ENCODE data around the gene AGAP1.

The AGAP1 gene

DNA sequence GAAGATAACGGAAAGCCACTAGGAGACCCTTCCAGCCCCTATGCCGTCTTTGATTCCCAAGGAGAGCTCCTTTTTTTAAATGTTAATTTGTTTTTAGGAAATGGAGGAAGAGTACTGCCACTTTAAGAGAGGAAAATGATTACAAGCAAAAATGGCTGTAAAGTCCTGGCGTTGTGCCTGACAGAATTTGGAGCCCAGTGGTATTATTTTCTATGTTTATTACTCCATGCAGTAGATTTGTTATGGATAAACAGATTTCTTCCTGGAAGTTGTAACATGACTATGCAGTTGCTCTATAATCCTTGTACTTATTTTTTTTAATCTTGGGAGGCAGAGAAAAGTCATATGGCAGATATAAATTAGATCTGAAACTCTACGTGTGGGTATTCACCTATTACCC is 533.0 kb downstream of the AGAP1 start:
- no peak for DNase-seq

GRCh38 chr2:236028066-236028465 is 534.2 kb downstream of the AGAP1 start:
- DNase-seq, result no peak

DNA sequence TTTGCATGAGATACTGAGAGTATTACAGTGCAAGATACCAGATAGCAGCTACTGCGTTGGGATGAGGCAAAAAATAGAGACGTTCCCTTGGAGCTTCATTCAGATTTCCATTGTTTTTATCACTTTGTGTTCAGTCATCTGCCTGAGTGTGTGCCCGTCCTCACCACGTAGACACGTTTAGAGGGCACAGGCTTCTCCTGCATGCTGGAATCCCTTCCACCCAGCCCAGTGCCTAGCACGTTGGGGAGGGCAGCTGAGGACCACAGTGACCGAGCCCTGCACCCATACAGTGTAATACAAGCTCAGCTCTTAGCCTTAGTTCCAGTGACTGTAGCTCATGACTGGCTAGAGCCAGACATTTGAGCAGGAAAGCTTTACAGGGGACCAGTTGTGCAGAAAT is 539.6 kb downstream of the AGAP1 start:
- no peak for DNase-seq

DNA sequence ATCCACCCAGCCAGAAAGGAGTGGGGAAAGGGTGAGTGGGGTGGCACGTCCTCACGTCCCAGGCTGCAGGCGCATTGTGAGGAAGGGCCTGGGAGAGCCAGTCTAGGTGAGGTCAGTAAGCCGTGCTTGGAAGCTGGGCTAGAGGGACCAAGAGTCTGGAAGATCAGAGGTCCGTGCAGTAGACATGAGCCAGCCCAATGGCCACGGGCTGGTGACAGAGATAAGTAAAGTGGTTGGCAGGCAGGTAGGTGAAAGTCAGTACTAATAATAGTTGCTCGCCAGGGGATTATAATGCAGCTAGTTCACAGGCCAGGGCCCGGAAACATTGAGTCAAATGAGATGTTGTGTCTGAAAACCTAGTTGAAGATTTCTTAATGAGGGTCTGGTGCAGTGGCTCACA is 541.1 kb downstream of the AGAP1 start:
- no peak for DNase-seq

DNA sequence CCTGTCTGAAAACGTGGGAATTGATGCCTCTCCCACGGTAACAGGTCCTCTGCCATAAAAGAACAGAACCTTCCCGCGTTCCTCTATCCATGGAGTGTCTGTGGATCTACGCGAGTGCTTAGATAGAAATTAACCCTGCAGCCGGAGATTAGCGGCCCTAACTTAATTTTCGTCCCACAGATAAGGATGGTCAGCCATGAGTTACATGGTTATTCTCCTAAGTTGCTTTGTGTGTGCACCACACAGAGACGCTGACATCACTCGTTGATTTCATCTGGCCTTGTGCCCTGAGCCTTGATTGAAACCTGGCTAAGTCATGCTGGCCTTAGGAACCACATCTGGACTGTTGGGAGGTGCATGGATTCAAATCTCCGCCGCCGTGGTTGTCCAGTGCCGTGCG is 542.2 kb downstream of the AGAP1 start:
- no peak for DNase-seq

- no peak for DNase-seq
These were observed 544.3 kb downstream of the AGAP1 start for GRCh38 chr2:236038096-236038495.

DNA sequence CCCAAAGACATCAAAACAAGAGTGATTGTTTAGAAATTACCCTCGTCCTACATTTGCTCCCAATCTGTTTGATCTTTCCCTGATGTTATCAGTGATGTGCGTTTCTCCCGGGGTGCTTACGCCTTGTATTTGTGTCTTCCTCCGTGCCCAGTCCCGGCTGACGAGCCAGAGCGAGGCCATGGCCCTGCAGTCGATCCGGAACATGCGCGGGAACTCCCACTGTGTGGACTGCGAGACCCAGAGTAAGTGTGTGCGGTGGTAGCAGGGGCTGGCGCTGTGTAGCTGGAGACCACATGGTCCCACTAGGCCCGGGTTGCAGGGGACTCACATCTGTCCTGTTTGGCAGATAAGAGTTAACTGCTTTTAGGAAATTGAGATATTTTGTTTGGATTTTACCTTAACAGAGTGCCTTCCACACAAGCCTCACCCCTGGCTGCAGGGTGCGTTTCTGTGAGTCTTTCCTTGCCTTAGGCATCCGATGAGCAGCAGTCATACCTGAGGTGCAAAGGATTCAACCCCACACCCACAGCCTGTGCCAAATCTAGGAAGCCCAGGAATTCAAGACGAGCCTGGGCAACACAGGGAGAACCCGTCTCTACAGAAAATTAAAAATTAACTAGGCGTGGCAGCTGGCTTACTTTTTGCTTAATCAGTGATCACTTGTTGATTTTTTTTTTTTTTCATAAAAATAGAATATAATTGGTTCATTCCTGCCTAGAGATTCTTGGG is 546.9 kb downstream of the AGAP1 start:
- DNase-seq, result no peak

DNA sequence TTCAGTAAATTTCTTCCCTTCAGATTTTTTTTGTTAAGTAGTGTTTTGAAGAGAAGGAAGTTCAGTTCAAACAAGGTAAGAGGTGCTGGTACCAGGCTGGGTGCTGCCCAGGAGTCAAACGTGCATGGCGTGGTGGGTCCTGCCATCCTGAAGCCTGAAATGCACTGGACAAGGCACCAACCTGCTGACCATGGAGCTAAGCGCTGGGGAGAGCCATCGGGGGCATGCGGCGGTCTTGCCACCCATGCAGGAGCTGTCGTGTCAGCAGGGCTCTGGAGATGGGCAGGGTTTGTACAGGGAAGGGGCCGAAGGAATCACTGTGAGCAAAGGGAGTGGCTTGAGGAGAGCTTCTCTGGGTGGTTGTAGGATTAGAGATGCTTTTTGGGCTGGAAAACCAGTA is 547.8 kb downstream of the AGAP1 start:
- no peak for DNase-seq

DNA sequence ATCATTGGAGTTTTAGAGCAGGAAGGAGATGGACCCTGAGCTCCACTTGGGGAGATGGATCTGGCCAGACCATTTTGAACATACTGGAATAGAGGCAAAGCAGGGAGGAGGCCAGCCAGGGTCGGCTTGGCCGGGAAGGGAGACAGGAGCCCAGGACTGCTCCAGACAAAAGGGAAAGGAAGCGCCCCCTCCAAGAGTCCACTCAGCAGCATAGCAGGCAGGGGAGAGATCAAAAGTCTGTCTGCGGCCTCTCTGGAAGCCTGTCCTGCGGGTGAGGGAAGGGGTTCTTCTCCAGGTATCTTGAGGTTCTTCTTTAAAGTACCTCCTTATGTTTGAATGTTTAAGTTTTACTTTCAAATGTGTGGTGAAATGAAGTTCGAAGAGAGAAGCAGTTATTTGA is 548.2 kb downstream of the AGAP1 start:
- DNase-seq, result no peak

DNA sequence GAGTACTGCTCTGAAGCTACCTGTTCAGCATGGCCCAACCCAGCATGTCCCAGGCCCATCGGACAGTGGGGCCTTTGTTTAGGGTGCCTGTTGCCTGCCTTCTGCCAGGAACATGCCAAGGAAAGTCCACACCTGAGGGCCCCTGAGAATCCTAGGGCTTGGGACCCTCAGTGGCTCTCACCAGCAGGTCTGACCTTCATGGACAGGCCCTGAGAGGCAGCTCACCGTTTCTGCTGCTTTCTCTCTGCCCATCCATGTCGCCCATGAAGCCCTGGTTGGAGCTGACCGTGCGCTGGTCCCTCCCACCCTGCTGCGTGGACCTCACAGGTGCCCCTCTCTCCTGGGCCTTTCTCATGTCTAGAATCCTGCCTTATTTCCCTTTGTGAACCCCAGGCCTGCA is 550.3 kb downstream of the AGAP1 start:
- no peak for DNase-seq

GRCh38 chr2:236045251-236046235 is 551.7 kb downstream of the AGAP1 start:
- no peak for DNase-seq

DNA sequence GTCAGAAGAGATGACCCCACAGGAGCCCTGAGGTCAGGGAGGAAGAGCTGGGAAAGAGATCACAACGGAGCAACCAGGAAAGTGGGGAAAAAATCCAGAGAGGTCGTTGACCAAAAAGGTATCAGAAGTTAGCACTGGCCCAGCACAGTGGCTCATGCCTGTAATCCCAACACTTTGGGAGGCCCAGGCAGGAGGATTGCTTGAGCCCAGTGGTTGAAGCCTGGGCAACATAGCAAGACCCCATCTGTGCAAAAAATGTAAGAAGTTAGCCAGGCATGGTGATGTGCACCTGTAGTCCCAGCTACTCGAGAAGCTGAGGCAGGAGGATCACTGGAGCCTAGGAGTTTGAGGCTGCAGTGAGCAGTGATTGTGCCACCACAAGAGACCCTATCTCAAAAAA is 552.9 kb downstream of the AGAP1 start:
- DNase-seq, result no peak

GRCh38 chr2:236047176-236047575 is 553.3 kb downstream of the AGAP1 start:
- DNase-seq, result no peak

DNA sequence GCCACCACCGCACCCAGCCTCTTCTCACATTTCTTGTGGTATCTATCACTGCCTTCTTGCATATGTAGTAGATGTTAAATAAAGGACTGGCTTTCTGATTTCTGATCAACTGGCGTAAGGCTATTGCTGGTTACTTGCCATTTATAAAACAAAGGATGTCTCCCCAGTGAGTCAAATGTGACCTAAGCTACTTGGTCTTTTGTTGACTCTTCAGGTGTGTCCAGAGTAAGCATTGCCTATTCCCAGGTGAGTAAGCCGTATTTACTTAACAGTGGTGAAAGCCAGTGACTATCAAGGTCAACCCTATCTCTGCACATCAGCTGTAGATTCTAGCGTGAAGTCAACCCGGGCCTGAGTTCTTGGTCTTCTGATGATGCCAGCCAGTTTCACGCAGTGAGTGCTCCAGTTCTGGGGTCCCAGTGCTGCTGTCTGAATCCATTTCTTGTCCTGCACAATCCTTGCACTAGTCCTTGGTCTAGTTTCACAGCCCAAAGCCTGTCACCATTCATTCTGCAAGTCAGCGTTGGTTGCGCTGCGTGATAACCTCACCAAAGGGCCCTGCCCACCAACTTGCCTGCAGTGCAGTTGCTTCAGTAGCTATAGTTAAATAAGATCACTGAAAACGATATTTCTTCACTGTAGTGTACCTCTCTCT is 554.2 kb downstream of the AGAP1 start:
- no peak for DNase-seq

GRCh38 chr2:236049981-236050380 is 556.1 kb downstream of the AGAP1 start:
- DNase-seq, result no peak

- no peak for DNase-seq
These were observed 557.5 kb downstream of the AGAP1 start for GRCh38 chr2:236051351-236051750.

GRCh38 chr2:236051806-236052205 is 558.0 kb downstream of the AGAP1 start:
- DNase-seq, result no peak

GRCh38 chr2:236052206-236052605 is 558.4 kb downstream of the AGAP1 start:
- no peak for DNase-seq

- no peak for DNase-seq
These were observed 559.3 kb downstream of the AGAP1 start for GRCh38 chr2:236052926-236053821.

DNA sequence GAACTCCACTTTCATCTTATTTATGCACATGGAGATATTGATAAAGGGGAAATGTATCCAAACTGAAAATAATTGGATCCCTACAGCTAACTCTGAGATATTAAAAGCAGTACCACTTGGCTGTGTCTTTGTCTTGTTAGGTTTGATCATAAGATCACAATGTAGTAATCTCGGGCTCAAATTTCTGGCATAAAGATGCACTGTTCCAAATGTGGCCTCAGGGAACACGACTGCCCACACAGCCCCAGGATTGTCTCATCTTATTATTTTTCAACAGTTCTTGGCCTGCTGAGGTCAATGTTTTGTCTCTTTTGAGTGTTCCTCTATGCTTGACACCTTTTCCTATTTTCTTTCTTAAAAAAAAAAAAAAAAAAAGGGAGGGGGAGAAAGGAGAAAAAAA is 560.3 kb downstream of the AGAP1 start:
- DNase-seq, result no peak

DNA sequence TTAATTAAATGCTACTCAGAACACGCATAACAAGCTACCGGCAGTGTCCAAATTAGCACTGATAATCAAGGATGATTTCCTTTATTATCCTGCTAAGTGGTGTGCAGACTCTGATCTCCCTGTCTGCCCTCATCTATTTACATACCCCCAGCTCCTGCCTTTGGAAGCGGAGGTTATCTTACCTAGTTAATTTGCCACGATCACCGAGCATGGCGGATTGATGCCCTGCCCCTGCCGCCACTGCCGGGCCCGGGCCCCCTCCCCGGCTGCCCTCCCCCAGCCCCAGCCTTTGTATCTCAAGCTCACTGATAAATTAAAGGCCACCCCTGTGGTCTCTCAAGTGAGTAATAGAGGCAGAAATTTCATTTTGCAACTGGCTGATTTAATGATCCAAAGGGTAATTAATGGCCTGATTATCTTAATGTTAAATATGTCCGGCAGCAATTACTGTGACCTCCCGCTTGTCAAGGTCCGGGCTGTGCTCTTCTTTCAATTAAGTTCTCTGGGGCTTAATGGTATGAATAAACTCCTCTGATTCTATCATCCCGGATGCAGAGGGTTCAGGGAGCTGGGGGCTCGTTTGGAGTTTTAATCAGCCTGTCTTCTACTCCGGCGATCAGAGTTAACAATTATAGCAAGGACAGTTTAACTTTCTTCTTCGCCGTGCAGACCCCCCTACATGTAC is 560.9 kb downstream of the AGAP1 start:
- no peak for DNase-seq

DNA sequence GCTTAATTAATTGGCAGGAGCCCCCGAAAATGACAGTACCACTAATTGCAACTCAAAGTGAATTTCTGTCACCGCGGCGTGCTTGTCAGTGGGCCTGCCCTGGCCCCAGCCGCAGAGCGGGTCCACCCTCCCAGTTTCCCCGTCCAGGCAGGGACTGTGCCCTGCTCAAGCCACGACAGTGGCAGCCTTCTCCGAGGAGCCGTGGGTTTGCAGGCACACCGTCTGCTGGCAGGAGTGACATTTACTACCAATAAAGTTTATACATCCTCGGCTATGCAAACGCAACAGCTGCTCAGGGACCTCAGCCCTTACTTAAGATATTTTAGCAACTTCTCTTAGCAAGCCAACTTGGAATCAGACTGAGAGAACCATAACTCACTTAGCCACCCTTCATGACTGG is 561.6 kb downstream of the AGAP1 start:
- DNase-seq, result no peak

Measured in activated effector memory CD4-positive, alpha-beta T cell treated with Interleukin-2 at 50 U/mL for 16 hours (primary cell).